Uterus (tissue), 4 donors: ENCODE data around the gene TMEM87A. TPM values are rescaled to one million over a fixed set of nuclear protein-coding genes. Genes with fewer than 3 reads are reported as not detected.

Experiments
- DNase-seq, 2 donors: peaks; one replicate each; pipeline ENCODE4 v3.0.0-alpha.2; 2019 to 2020
- H3K27ac ChIP-seq, 2 donors: fragments of 200-600 bp; sonication (generic); 1 replicate in 1 of 2; 2 replicates in 1 of 2; pipeline ENCODE4 v1.5.1; 2016 to 2018
- H3K27me3 ChIP-seq, 2 donors: fragments of 200-600 bp; sonication (generic); one replicate each; pipeline ENCODE4 v1.5.1; 2018 to 2019; ENCODE audit warnings: control low read depth in 1 of 2
- H3K36me3 ChIP-seq, 2 donors: fragments of 200-600 bp; sonication (generic); one replicate each; pipeline ENCODE4 v1.5.1; 2019; ENCODE audit warnings: control low read depth in 1 of 2
- H3K4me1 ChIP-seq, 2 donors: fragments of 200-600 bp; sonication (generic); one replicate each; pipeline ENCODE4 v1.5.1; 2018 to 2019; ENCODE audit warnings: control low read depth in 1 of 2
- H3K4me3 ChIP-seq, 2 donors: fragments of 200-600 bp; sonication (generic); 1 replicate in 1 of 2; 2 replicates in 1 of 2; pipeline ENCODE4 v1.5.1; 2018 to 2019; ENCODE audit warnings: mild to moderate bottlenecking in 1 of 2
- H3K9me3 ChIP-seq, 2 donors: fragments of 200-600 bp; sonication (generic); one replicate each; pipeline ENCODE4 v1.5.1; 2019; ENCODE audit warnings: control low read depth in 1 of 2
- CTCF ChIP-seq, 4 experiments: fragments of 200-600 bp in 2 of 4; fragments of 450-650 bp in 2 of 4; sonication (generic) in 2 of 4; IDR thresholded peaks; one replicate each; pipeline ENCODE4 v1.5.1; 2016 to 2019; ENCODE audit warnings: antibody characterized with exemption in 4 of 4, mild to moderate bottlenecking in 2 of 4, moderate library complexity in 1 of 4
- POLR2A ChIP-seq, 2 donors: fragments of 450-650 bp; IDR thresholded peaks; one replicate each; pipeline ENCODE4 v1.6.1; 2016; ENCODE audit warnings: antibody characterized with exemption in 2 of 2, mild to moderate bottlenecking in 1 of 2, moderate library complexity in 1 of 2
- intact Hi-C: fragments of 100-400 bp; cut with DNase I; formaldehyde crosslinking; loops from one replicate; pipeline ENCODE4 v1.15.1; 2023; ENCODE audit warnings: low total_unique reads
- total RNA-seq, 4 donors: library from RNA; depleted of rRNA in 3 of 4; stranded (reverse); fragments of >200 nt in 3 of 4; gene quantifications; one replicate each; pipeline versions ENCODE4 v1.1.0 to v1.2.4, GENCODE V29; 2014 to 2023
- donor health status: DM: yes; HTN: yes; CAD: no.

TMEM87A gene
- total RNA-seq, 4 donors from 2014 or later, result 25.4 to 96.5 (median 66.6) TPM

GRCh38 chr15:42178056-42178455 is 95.2 kb downstream of the TMEM87A start:
- H3K27me3 ChIP-seq, result no peaks in the 10 kb centered on the region
- intact Hi-C loops, result no loop called here
- TF ChIP-seq POLR2A (IDR thresholded peaks at IDR 0.05) (no peak), CTCF (IDR thresholded peaks at IDR 0.05) (no peak)
- DNase-seq, result no peak
- no peaks in the 10 kb centered on the region for H3K36me3 ChIP-seq
- no peak overlapping the region for H3K27ac ChIP-seq
- no peaks in the 10 kb centered on the region for H3K9me3 ChIP-seq
- no peak overlapping the region for H3K4me3 ChIP-seq
- no peaks in the 10 kb centered on the region for H3K4me1 ChIP-seq

- no peak overlapping the region for H3K4me3 ChIP-seq
- H3K27ac ChIP-seq, result peak overlapping the region in 1 of 2 donors; percentile 27
- intact Hi-C loops, result no loop called here
- no peaks in the 10 kb centered on the region for H3K27me3 ChIP-seq
- no peak for DNase-seq
- H3K9me3 ChIP-seq, result no peaks in the 10 kb centered on the region
- H3K36me3 ChIP-seq, result no peaks in the 10 kb centered on the region
- TF ChIP-seq CTCF (IDR thresholded peaks at IDR 0.05), result no peak
- no peak for TF ChIP-seq POLR2A (IDR thresholded peaks at IDR 0.05)
- no peaks in the 10 kb centered on the region for H3K4me1 ChIP-seq
Observed at GRCh38 chr15:42175671-42176070, 97.6 kb downstream of the TMEM87A start.

- peak overlapping the region in 1 of 2 donors; percentile 26 for H3K27ac ChIP-seq
- intact Hi-C loops, result no loop called here
Observed at GRCh38 chr15:42172475-42172874, 100.8 kb downstream of the TMEM87A start.

GRCh38 chr15:42171795-42172194 is 101.4 kb downstream of the TMEM87A start:
- peak overlapping the region in 1 of 2 donors; percentile 26 for H3K27ac ChIP-seq
- DNase-seq, result no peak
- no peaks in the 10 kb centered on the region for H3K9me3 ChIP-seq
- H3K27me3 ChIP-seq, result no peaks in the 10 kb centered on the region
- H3K4me3 ChIP-seq, result no peak overlapping the region
- no peaks in the 10 kb centered on the region for H3K36me3 ChIP-seq
- intact Hi-C loops, result no loop called here
- no peaks in the 10 kb centered on the region for H3K4me1 ChIP-seq
- TF ChIP-seq CTCF (IDR thresholded peaks at IDR 0.05) (no peak), POLR2A (IDR thresholded peaks at IDR 0.05) (no peak)

More at GRCh38 chr15:42172475-42172874, 100.8 kb downstream of the TMEM87A start:
- Histone ChIP-seq H3K4me3 (no peak overlapping the region), H3K36me3 (no peaks in the 10 kb centered on the region), H3K27me3 (no peaks in the 10 kb centered on the region), H3K9me3 (no peaks in the 10 kb centered on the region), H3K4me1 (no peaks in the 10 kb centered on the region)
- TF ChIP-seq CTCF (IDR thresholded peaks at IDR 0.05) (no peak), POLR2A (IDR thresholded peaks at IDR 0.05) (no peak)
- no peak for DNase-seq

- no peaks in the 10 kb centered on the region for H3K4me1 ChIP-seq
- no peaks in the 10 kb centered on the region for H3K9me3 ChIP-seq
- H3K36me3 ChIP-seq, result no peaks in the 10 kb centered on the region
- H3K27me3 ChIP-seq, result no peaks in the 10 kb centered on the region
- DNase-seq, result no peak
- H3K27ac ChIP-seq, result peak overlapping the region in 1 of 2 donors; percentile 14
- H3K4me3 ChIP-seq, result no peak overlapping the region
- TF ChIP-seq POLR2A (IDR thresholded peaks at IDR 0.05) (no peak), CTCF (IDR thresholded peaks at IDR 0.05) (no peak)
- intact Hi-C loops, result no loop called here
Observed at GRCh38 chr15:42171122-42171521, 102.1 kb downstream of the TMEM87A start.
